IMR-90 (cell line): ENCODE measurements around the gene AMBP. TPM values are rescaled to one million over a fixed set of nuclear protein-coding genes. Genes with fewer than 3 reads are reported as not detected.

Source experiments
- ATAC-seq: fragments of 200-7000 bp; cut with Tn5 transposase; 2 replicates; pipeline ENCODE4 v1.9.1; 2020; ENCODE audit warnings: low read depth, mild to moderate bottlenecking, moderate library complexity
- BruUV-seq: library from RNA; stranded (reverse); fragments of 400-500 nt; replicated peaks from 2 replicates; lab custom pipeline; 2021; lab: Mats Ljungman, UMichigan
- CTCF ChIA-PET: fragments of 300-600 bp; formaldehyde crosslinking; extraction: SDS; loops from one replicate; lab custom pipeline; 2021; ENCODE audit warnings: antibody characterized with exemption; lab: Yijun Ruan, JAX
- POLR2A ChIA-PET: fragments of 300-600 bp; sonication (Branson Sonifier 250); formaldehyde crosslinking; loops from one replicate; lab custom pipeline; 2022; ENCODE audit warnings: antibody characterized with exemption; ENCODE audit not compliant: unreplicated experiment; lab: Charles Lee
- DNase-seq: peaks from one replicate; pipeline ENCODE4 v3.0.0; 2013
- H2AFZ ChIP-seq: replicated peaks from 2 replicates; pipeline ENCODE3; 2013; ENCODE audit warnings: low read length, mild to moderate bottlenecking; ENCODE audit not compliant: poor library complexity
- H2AK5ac ChIP-seq: 2 replicates; pipeline ENCODE4 v1.6.1; 2013; ENCODE audit warnings: low read depth, low read length, inconsistent platforms
- H2AK9ac ChIP-seq: replicated peaks from 2 replicates; pipeline ENCODE3; 2013; ENCODE audit warnings: mild to moderate bottlenecking, low read depth, low read length, moderate library complexity; ENCODE audit not compliant: poor library complexity
- H2BK120ac ChIP-seq: 2 replicates; pipeline ENCODE4 v1.6.1; 2013; ENCODE audit warnings: low read depth, low read length, inconsistent platforms
- H2BK15ac ChIP-seq: 3 replicates; pipeline ENCODE4 v1.6.1; 2013; ENCODE audit warnings: low read depth, low read length, inconsistent platforms
- H2BK20ac ChIP-seq: 2 replicates; pipeline ENCODE4 v1.6.1; 2013; ENCODE audit warnings: low read depth, mild to moderate bottlenecking, inconsistent platforms, low read length, moderate library complexity
- H2BK5ac ChIP-seq: 2 replicates; pipeline ENCODE4 v1.6.1; 2013; ENCODE audit warnings: mild to moderate bottlenecking, low read depth, low read length, inconsistent platforms; ENCODE audit not compliant: poor library complexity, severe bottlenecking
- H3K14ac ChIP-seq: replicated peaks from 2 replicates; pipeline ENCODE4 v1.6.1; 2013; ENCODE audit warnings: low read depth, low read length, inconsistent platforms
- H3K18ac ChIP-seq: 2 replicates; pipeline ENCODE4 v1.6.1; 2013; ENCODE audit warnings: low read depth, low read length, control low read depth
- H3K23ac ChIP-seq: 2 replicates; pipeline ENCODE4 v1.6.1; 2013; ENCODE audit warnings: low read depth, low read length, inconsistent platforms
- H3K27ac ChIP-seq: 2 replicates; pipeline ENCODE4 v1.5.1; 2013; ENCODE audit warnings: mild to moderate bottlenecking, control low read depth, low read length; ENCODE audit not compliant: insufficient read depth
- H3K27me3 ChIP-seq: 2 replicates; pipeline ENCODE4 v1.6.1; 2013; ENCODE audit warnings: low read length; ENCODE audit not compliant: control insufficient read depth, insufficient read depth
- H3K36me3 ChIP-seq: 2 replicates; pipeline ENCODE4 v1.6.1; 2013; ENCODE audit warnings: low read length, mixed read lengths; ENCODE audit not compliant: control insufficient read depth, insufficient read depth
- H3K4ac ChIP-seq: 2 replicates; pipeline ENCODE4 v1.6.1; 2013; ENCODE audit warnings: low read depth, low read length, inconsistent platforms
- H3K4me1 ChIP-seq: 2 replicates; pipeline ENCODE4 v1.6.1; 2013; ENCODE audit warnings: low read length, mixed read lengths; ENCODE audit not compliant: control insufficient read depth, insufficient read depth
- H3K4me2 ChIP-seq: 2 replicates; pipeline ENCODE4 v1.6.1; 2013; ENCODE audit warnings: low read depth, mild to moderate bottlenecking, control low read depth, low read length, moderate library complexity
- H3K4me3 ChIP-seq: 2 replicates; pipeline ENCODE4 v1.5.1; 2013; ENCODE audit warnings: low read depth, mild to moderate bottlenecking, control low read depth, low read length, moderate library complexity; ENCODE audit not compliant: insufficient read depth
- H3K56ac ChIP-seq: 2 replicates; pipeline ENCODE4 v1.6.1; 2013; ENCODE audit warnings: low read length, inconsistent platforms; ENCODE audit not compliant: insufficient read depth; ENCODE audit errors: extremely low read depth
- H3K79me1 ChIP-seq, 2 experiments: 2 replicates each; pipeline ENCODE4 v1.6.1; 2013; ENCODE audit warnings: low read length in 2 of 2, inconsistent platforms in 1 of 2, low read depth in 1 of 2
- H3K9ac ChIP-seq: 2 replicates; pipeline ENCODE4 v1.6.1; 2013; ENCODE audit warnings: low read depth, low read length, control low read depth
- H3K9me1 ChIP-seq: 2 replicates; pipeline ENCODE4 v1.6.1; 2013; ENCODE audit warnings: low read length, inconsistent platforms; ENCODE audit not compliant: insufficient read depth
- H3K9me3 ChIP-seq: 2 replicates; pipeline ENCODE4 v1.6.1; 2013; ENCODE audit warnings: low read length; ENCODE audit not compliant: control insufficient read depth, insufficient read depth
- H4K20me1 ChIP-seq: 2 replicates; pipeline ENCODE4 v1.6.1; 2013; ENCODE audit warnings: low read length, inconsistent platforms; ENCODE audit not compliant: insufficient read depth
- H4K5ac ChIP-seq: 2 replicates; pipeline ENCODE4 v1.6.1; 2013; ENCODE audit warnings: mild to moderate bottlenecking, low read depth, low read length, control low read depth
- H4K8ac ChIP-seq, 2 experiments: 2 replicates each; pipeline ENCODE4 v1.6.1; 2013; ENCODE audit warnings: low read depth in 2 of 2, low read length in 2 of 2, control low read depth in 1 of 2, inconsistent platforms in 1 of 2
- H4K91ac ChIP-seq: 2 replicates; pipeline ENCODE4 v1.6.1; 2013; ENCODE audit warnings: low read depth, low read length, inconsistent platforms; ENCODE audit not compliant: insufficient read depth
- BHLHE40 ChIP-seq: fragments of 150-350 bp; IDR thresholded peaks from 2 replicates; pipeline ENCODE4 v1.6.1; 2016; ENCODE audit warnings: mild to moderate bottlenecking, low read depth, low read length
- CEBPB ChIP-seq: IDR thresholded peaks from 2 replicates; pipeline ENCODE4 v1.6.1; 2012; ENCODE audit warnings: low read depth, low read length, improper control_type of control experiment
- WGBS, 2 experiments: methylation state at CpG; one replicate each; pipeline versions ENCODE4 v1.1.5 to v1.1.7; 2013; ENCODE audit warnings: missing lambda C conversion rate in 2 of 2; ENCODE audit not compliant: insufficient read length in 1 of 2; ENCODE audit errors: extremely low coverage in 2 of 2; 5-methylcytosine and 5-hydroxymethylcytosine counted together
- dilution Hi-C: fragments of 300-500 bp; cut with HindIII; formaldehyde crosslinking; loops from one replicate; pipeline ENCODE4 v1.14.3; 2018; ENCODE audit warnings: low sequenced_read_pairs; ENCODE audit not compliant: unreplicated experiment
- in situ Hi-C: fragments of 300-500 bp; cut with MboI; formaldehyde crosslinking; loops from 3 replicates; pipeline ENCODE4 v1.14.3; 2019; ENCODE audit warnings: low sequenced_read_pairs, inconsistent platforms, mixed read lengths
- intact Hi-C: fragments of 100-400 bp; cut with micrococcal nuclease; formaldehyde crosslinking; loops from 2 replicates; pipeline ENCODE4 v1.10.0; 2022
- polyA plus RNA-seq, 3 experiments: library from polyadenylated mRNA; depleted of rRNA; stranded (reverse); fragments of >200 nt; gene quantifications; 2 replicates each; pipeline ENCODE4 v1.2.3, GENCODE V29; 2012; ENCODE audit warnings: low replicate concordance in 1 of 3
- total RNA-seq: library from RNA; depleted of rRNA; stranded (reverse); fragments of >200 nt; gene quantifications from 2 replicates; pipeline ENCODE4 v1.2.3, GENCODE V29; 2012

The AMBP gene
- total and polyA plus RNA-seq, 2 of the 4 experiments (the other 2 are of a cell fraction) = not detected

GRCh38 chr9:114105236-114105635 is 27.1 kb upstream of the AMBP start:
- H3K9me3 ChIP-seq = peaks cover 16% of the 10 kb centered on the region
- no peaks in the 10 kb centered on the region for H4K20me1 ChIP-seq
- no peak overlapping the region for H2BK120ac ChIP-seq
- no peak overlapping the region for H4K5ac ChIP-seq
- no peak overlapping the region for H2AK5ac ChIP-seq
- H3K36me3 ChIP-seq = no peaks in the 10 kb centered on the region
- dilution Hi-C loops = no loop called here
- no peak overlapping the region for H3K18ac ChIP-seq
- H3K23ac ChIP-seq = no peak overlapping the region
- H3K4me3 ChIP-seq = no peak overlapping the region
- H3K79me1 ChIP-seq = no peaks in the 10 kb centered on the region
- intact Hi-C loops = no loop called here
- CTCF ChIA-PET = interaction anchor here (1.6 kb wide), 1 partner anchor 186 kb away, joined by 6 read pairs; no protein-coding TSS in a partner anchor
- no peak overlapping the region for H3K27ac ChIP-seq
- no peak overlapping the region for H2BK20ac ChIP-seq
- no peak for ATAC-seq
- H3K14ac ChIP-seq = no peak overlapping the region
- H3K4me1 ChIP-seq = peaks cover 2% of the 10 kb centered on the region
- WGBS, 2 experiments = no CpG with 5 or more reads among the region's 5 CpGs
- no peak overlapping the region for H2AFZ ChIP-seq
- no peaks in the 10 kb centered on the region for H3K9me1 ChIP-seq
- POLR2A ChIA-PET = no interaction called here
- in situ Hi-C loops = no loop called here
- no peak overlapping the region for H2BK5ac ChIP-seq
- H2AK9ac ChIP-seq = no peak overlapping the region
- H3K9ac ChIP-seq = no peak overlapping the region
- no TSS peak for BruUV-seq
- DNase-seq = no peak
- TF ChIP-seq CEBPB (no peak), BHLHE40 (no peak)
- H3K4me2 ChIP-seq = no peak overlapping the region
- H2BK15ac ChIP-seq = no peak overlapping the region
- no peak overlapping the region for H3K4ac ChIP-seq
- no peak overlapping the region for H4K8ac ChIP-seq
- H4K91ac ChIP-seq = no peak overlapping the region
- peaks cover 22% of the 10 kb centered on the region for H3K27me3 ChIP-seq
- H3K56ac ChIP-seq = no peak overlapping the region
